Testis (tissue), 2 donors: ENCODE data around the gene ZNF516.

Source experiments
- POLR2A ChIP-seq: fragments of 450-650 bp; IDR thresholded peaks from one replicate; pipeline ENCODE4 v1.6.1; 2017; ENCODE audit warnings: antibody characterized with exemption, mild to moderate bottlenecking, moderate library complexity
- TF ChIP-seq, protein P1 (sequence below), 3 experiments: fragments of 450-650 bp in 2 of 3; fragments of 200-600 bp in 1 of 3; sonication (generic) in 1 of 3; IDR thresholded peaks; one replicate each; pipeline ENCODE4 v1.5.1; 2016 to 2019; ENCODE audit warnings: antibody characterized with exemption in 3 of 3, mild to moderate bottlenecking in 2 of 3, moderate library complexity in 1 of 3

DNA sequence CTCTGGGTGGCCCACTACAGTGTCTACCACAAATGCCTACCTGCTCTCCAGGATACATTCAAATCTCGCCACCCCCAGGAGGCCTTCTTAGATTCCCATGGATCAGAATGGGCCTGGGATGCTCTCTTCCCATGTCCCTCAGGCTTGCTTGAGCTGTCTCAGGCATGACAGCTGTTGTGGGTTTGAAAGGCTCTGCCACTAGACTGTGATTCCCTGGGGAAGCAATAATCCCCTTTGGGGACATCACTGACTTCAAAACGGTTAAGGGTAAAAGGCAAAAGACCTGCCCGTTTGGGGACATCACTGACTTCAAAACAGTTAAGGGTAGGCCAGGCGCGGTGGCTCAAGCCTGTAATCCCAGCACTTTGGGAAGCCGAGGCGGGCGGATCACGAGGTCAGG, 35.8 kb upstream of the ZNF516 start:
- TF ChIP-seq, protein P1, sequence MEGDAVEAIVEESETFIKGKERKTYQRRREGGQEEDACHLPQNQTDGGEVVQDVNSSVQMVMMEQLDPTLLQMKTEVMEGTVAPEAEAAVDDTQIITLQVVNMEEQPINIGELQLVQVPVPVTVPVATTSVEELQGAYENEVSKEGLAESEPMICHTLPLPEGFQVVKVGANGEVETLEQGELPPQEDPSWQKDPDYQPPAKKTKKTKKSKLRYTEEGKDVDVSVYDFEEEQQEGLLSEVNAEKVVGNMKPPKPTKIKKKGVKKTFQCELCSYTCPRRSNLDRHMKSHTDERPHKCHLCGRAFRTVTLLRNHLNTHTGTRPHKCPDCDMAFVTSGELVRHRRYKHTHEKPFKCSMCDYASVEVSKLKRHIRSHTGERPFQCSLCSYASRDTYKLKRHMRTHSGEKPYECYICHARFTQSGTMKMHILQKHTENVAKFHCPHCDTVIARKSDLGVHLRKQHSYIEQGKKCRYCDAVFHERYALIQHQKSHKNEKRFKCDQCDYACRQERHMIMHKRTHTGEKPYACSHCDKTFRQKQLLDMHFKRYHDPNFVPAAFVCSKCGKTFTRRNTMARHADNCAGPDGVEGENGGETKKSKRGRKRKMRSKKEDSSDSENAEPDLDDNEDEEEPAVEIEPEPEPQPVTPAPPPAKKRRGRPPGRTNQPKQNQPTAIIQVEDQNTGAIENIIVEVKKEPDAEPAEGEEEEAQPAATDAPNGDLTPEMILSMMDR (IDR thresholded peaks at IDR 0.05), result no peak
- no peak for TF ChIP-seq POLR2A
